GM23338 (cell line): Measurements from ENCODE around the gene OTP. TPM values are rescaled to one million over a fixed set of nuclear protein-coding genes. Genes with fewer than 3 reads are reported as not detected.

Experiments
- ATAC-seq: fragments of 200-7000 bp; cut with Tn5 transposase; 3 replicates; pipeline ENCODE4 v1.9.1; 2020
- DNase-seq: peaks from one replicate; pipeline ENCODE4 v3.0.0-alpha.2; 2015; ENCODE audit warnings: low spot score
- H2AFZ ChIP-seq: fragments of 200-600 bp; sonication (generic); 2 replicates; pipeline ENCODE4 v1.8.0; 2016; ENCODE audit warnings: antibody characterized with exemption, mild to moderate bottlenecking, moderate library complexity
- H3F3A ChIP-seq: fragments of 200-600 bp; sonication (generic); replicated peaks from 2 replicates; pipeline ENCODE4 v1.8.0; 2017; ENCODE audit warnings: antibody characterized with exemption, mixed run types, low read depth
- H3K27ac ChIP-seq: fragments of 200-600 bp; sonication (generic); 2 replicates; pipeline ENCODE4 v1.6.1; 2016; ENCODE audit warnings: low read depth
- H3K27me3 ChIP-seq: fragments of 200-600 bp; sonication (generic); 2 replicates; pipeline ENCODE4 v1.8.0; 2016; ENCODE audit warnings: mild to moderate bottlenecking, mixed run types, moderate library complexity; ENCODE audit not compliant: insufficient read depth
- H3K36me3 ChIP-seq: fragments of 200-600 bp; sonication (generic); 2 replicates; pipeline ENCODE4 v1.8.0; 2016; ENCODE audit warnings: mild to moderate bottlenecking; ENCODE audit not compliant: insufficient read depth
- H3K4me1 ChIP-seq: fragments of 200-600 bp; sonication (generic); 2 replicates; pipeline ENCODE4 v1.8.0; 2016; ENCODE audit warnings: mild to moderate bottlenecking, moderate library complexity; ENCODE audit not compliant: insufficient read depth
- H3K4me2 ChIP-seq: fragments of 200-600 bp; sonication (generic); 2 replicates; pipeline ENCODE4 v1.7.1; 2017; ENCODE audit warnings: mixed run types
- H3K4me3 ChIP-seq: fragments of 200-600 bp; sonication (generic); 2 replicates; pipeline ENCODE4 v1.6.1; 2016; ENCODE audit warnings: mixed run types
- H3K79me2 ChIP-seq: fragments of 200-600 bp; sonication (generic); replicated peaks from 2 replicates; pipeline ENCODE4 v1.8.0; 2017; ENCODE audit warnings: mild to moderate bottlenecking; ENCODE audit not compliant: insufficient read depth
- H3K9me2 ChIP-seq: fragments of 200-600 bp; sonication (generic); 2 replicates; pipeline ENCODE4 v1.8.0; 2017; ENCODE audit not compliant: insufficient read depth
- H4K20me1 ChIP-seq: fragments of 200-600 bp; sonication (generic); replicated peaks from 2 replicates; pipeline ENCODE4 v1.8.0; 2017; ENCODE audit warnings: mild to moderate bottlenecking; ENCODE audit not compliant: insufficient read depth
- H3K27ac Mint-ChIP-seq: 2 replicates; pipeline ENCODE4 v1.8.0; 2020; ENCODE audit warnings: inconsistent platforms, mild to moderate bottlenecking, moderate library complexity, mixed read lengths
- H3K27me3 Mint-ChIP-seq: 3 replicates; pipeline ENCODE4 v1.8.0; 2022; ENCODE audit warnings: low read depth, mild to moderate bottlenecking, moderate library complexity, mixed read lengths, inconsistent platforms; ENCODE audit not compliant: insufficient read depth, poor library complexity
- H3K36me3 Mint-ChIP-seq: 3 replicates; pipeline ENCODE4 v1.8.0; 2021; ENCODE audit warnings: low read depth, mild to moderate bottlenecking, inconsistent platforms, moderate library complexity, mixed read lengths
- H3K4me1 Mint-ChIP-seq: 3 replicates; pipeline ENCODE4 v1.8.0; 2020; ENCODE audit warnings: mild to moderate bottlenecking, inconsistent platforms, mixed read lengths
- H3K4me3 Mint-ChIP-seq: 3 replicates; pipeline ENCODE4 v1.8.0; 2021; ENCODE audit warnings: moderate library complexity, mild to moderate bottlenecking, inconsistent platforms, mixed read lengths
- H3K9me3 Mint-ChIP-seq: 3 replicates; pipeline ENCODE4 v1.8.0; 2020; ENCODE audit warnings: moderate library complexity, mild to moderate bottlenecking, inconsistent platforms, mixed read lengths
- CREB1 ChIP-seq: fragments of 250-450 bp; sonication (Bioruptor Pico); IDR thresholded peaks from 2 replicates; pipeline ENCODE4 v1.5.0; 2020; ENCODE audit warnings: low read depth, mild to moderate bottlenecking, moderate library complexity
- EZH2phosphoT487 ChIP-seq: fragments of 200-600 bp; sonication (generic); IDR thresholded peaks from one replicate; pipeline ENCODE4 v1.8.1; 2018; ENCODE audit warnings: antibody characterized with exemption; ENCODE audit not compliant: unreplicated experiment
- NANOG ChIP-seq: IDR thresholded peaks from 2 replicates; pipeline ENCODE4 v1.6.1; 2016; ENCODE audit warnings: antibody characterized with exemption, borderline replicate concordance
- POLR2AphosphoS5 ChIP-seq: IDR thresholded peaks from 2 replicates; pipeline ENCODE4 v1.6.1; 2016; ENCODE audit warnings: antibody characterized with exemption, low read depth
- ZNF114 ChIP-seq: fragments of 250-450 bp; sonication (Bioruptor Pico); IDR thresholded peaks from 2 replicates; pipeline ENCODE4 v1.5.0; 2020; ENCODE audit warnings: mild to moderate bottlenecking, moderate library complexity
- polyA plus RNA-seq: library from polyadenylated mRNA; unstranded; fragments of >200 nt; fragmentation: Nextera tagmentation; extraction: Ambion mirVana; gene quantifications from 2 replicates; pipeline ENCODE4 v1.2.1, GENCODE V29; 2016
- total RNA-seq: library from RNA; depleted of rRNA; stranded (reverse); fragments of >200 nt; shearing (Covaris generic); gene quantifications from 2 replicates; pipeline ENCODE4 v1.2.3, GENCODE V29; 2014
- TF ChIP-seq, protein P1 (sequence below), 2 experiments: fragments of 200-600 bp in 1 of 2; sonication (generic) in 1 of 2; conservative IDR thresholded peaks; 2 replicates each; pipeline versions ENCODE4 v1.5.1 to v1.6.1; 2016 to 2017; ENCODE audit warnings: antibody characterized with exemption in 2 of 2, low read depth in 2 of 2, mild to moderate bottlenecking in 2 of 2, moderate library complexity in 1 of 2
- TF ChIP-seq, protein P2 (sequence below): fragments of 250-450 bp; sonication (Bioruptor Pico); IDR thresholded peaks from 2 replicates; pipeline ENCODE4 v1.5.0; 2020; ENCODE audit warnings: mild to moderate bottlenecking, moderate library complexity
- TF ChIP-seq, protein P3 (sequence below): IDR thresholded peaks from 2 replicates; pipeline ENCODE4 v1.6.1; 2016; ENCODE audit warnings: antibody characterized with exemption

Gene OTP
- total and polyA plus RNA-seq, 2 experiments from 2014 or later = not detected

DNA sequence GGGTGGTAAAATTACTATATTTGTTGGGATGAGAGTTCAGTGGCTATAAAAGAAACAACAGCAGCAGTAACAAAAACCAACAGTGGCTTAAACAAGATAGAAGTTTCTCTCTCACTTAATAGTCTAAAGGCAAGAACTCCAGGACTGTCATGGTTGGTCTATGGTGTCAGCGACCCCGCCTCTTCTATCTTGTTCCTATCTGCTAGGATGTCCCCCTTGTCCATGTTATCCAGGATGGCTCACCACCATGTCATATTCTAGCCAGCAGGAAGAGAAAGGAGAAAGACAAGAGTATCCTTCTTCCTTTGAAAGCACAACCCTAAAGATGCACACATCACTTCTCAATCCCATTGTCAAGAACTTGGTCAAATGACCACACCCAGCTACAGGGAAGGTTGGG, 11.3 kb upstream of the OTP start:
- H3K4me3 ChIP-seq = no peak overlapping the region
- ATAC-seq = no peak
- Mint-ChIP-seq H3K4me3 (no peak overlapping the region), H3K27me3 (peaks cover 60% of the 10 kb centered on the region), H3K4me1 (peaks cover 2% of the 10 kb centered on the region), H3K9me3 (no peaks in the 10 kb centered on the region), H3K36me3 (no peaks in the 10 kb centered on the region), H3K27ac (no peak overlapping the region)
- no peaks in the 10 kb centered on the region; the same call in 1 of the 2 replicates for H3K9me2 ChIP-seq
- peaks cover 77% of the 10 kb centered on the region for H3K27me3 ChIP-seq
- H4K20me1 ChIP-seq = peaks cover 11% of the 10 kb centered on the region
- H3K4me2 ChIP-seq = no peak overlapping the region
- no peaks in the 10 kb centered on the region; the same call in 1 of the 2 replicates for H3F3A ChIP-seq
- no peak for DNase-seq
- no peak overlapping the region for H3K27ac ChIP-seq
- H3K4me1 ChIP-seq = peaks cover 6% of the 10 kb centered on the region
- no peak overlapping the region for H2AFZ ChIP-seq
- no peaks in the 10 kb centered on the region for H3K79me2 ChIP-seq
- TF ChIP-seq, protein P1, sequence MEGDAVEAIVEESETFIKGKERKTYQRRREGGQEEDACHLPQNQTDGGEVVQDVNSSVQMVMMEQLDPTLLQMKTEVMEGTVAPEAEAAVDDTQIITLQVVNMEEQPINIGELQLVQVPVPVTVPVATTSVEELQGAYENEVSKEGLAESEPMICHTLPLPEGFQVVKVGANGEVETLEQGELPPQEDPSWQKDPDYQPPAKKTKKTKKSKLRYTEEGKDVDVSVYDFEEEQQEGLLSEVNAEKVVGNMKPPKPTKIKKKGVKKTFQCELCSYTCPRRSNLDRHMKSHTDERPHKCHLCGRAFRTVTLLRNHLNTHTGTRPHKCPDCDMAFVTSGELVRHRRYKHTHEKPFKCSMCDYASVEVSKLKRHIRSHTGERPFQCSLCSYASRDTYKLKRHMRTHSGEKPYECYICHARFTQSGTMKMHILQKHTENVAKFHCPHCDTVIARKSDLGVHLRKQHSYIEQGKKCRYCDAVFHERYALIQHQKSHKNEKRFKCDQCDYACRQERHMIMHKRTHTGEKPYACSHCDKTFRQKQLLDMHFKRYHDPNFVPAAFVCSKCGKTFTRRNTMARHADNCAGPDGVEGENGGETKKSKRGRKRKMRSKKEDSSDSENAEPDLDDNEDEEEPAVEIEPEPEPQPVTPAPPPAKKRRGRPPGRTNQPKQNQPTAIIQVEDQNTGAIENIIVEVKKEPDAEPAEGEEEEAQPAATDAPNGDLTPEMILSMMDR (conservative IDR thresholded peaks at IDR 0.05; ENCODE audit: low read depth in 2 of 2) = no peak
- no peak for TF ChIP-seq CREB1 (CRISPR knock-in tag)
- TF ChIP-seq, protein P2, sequence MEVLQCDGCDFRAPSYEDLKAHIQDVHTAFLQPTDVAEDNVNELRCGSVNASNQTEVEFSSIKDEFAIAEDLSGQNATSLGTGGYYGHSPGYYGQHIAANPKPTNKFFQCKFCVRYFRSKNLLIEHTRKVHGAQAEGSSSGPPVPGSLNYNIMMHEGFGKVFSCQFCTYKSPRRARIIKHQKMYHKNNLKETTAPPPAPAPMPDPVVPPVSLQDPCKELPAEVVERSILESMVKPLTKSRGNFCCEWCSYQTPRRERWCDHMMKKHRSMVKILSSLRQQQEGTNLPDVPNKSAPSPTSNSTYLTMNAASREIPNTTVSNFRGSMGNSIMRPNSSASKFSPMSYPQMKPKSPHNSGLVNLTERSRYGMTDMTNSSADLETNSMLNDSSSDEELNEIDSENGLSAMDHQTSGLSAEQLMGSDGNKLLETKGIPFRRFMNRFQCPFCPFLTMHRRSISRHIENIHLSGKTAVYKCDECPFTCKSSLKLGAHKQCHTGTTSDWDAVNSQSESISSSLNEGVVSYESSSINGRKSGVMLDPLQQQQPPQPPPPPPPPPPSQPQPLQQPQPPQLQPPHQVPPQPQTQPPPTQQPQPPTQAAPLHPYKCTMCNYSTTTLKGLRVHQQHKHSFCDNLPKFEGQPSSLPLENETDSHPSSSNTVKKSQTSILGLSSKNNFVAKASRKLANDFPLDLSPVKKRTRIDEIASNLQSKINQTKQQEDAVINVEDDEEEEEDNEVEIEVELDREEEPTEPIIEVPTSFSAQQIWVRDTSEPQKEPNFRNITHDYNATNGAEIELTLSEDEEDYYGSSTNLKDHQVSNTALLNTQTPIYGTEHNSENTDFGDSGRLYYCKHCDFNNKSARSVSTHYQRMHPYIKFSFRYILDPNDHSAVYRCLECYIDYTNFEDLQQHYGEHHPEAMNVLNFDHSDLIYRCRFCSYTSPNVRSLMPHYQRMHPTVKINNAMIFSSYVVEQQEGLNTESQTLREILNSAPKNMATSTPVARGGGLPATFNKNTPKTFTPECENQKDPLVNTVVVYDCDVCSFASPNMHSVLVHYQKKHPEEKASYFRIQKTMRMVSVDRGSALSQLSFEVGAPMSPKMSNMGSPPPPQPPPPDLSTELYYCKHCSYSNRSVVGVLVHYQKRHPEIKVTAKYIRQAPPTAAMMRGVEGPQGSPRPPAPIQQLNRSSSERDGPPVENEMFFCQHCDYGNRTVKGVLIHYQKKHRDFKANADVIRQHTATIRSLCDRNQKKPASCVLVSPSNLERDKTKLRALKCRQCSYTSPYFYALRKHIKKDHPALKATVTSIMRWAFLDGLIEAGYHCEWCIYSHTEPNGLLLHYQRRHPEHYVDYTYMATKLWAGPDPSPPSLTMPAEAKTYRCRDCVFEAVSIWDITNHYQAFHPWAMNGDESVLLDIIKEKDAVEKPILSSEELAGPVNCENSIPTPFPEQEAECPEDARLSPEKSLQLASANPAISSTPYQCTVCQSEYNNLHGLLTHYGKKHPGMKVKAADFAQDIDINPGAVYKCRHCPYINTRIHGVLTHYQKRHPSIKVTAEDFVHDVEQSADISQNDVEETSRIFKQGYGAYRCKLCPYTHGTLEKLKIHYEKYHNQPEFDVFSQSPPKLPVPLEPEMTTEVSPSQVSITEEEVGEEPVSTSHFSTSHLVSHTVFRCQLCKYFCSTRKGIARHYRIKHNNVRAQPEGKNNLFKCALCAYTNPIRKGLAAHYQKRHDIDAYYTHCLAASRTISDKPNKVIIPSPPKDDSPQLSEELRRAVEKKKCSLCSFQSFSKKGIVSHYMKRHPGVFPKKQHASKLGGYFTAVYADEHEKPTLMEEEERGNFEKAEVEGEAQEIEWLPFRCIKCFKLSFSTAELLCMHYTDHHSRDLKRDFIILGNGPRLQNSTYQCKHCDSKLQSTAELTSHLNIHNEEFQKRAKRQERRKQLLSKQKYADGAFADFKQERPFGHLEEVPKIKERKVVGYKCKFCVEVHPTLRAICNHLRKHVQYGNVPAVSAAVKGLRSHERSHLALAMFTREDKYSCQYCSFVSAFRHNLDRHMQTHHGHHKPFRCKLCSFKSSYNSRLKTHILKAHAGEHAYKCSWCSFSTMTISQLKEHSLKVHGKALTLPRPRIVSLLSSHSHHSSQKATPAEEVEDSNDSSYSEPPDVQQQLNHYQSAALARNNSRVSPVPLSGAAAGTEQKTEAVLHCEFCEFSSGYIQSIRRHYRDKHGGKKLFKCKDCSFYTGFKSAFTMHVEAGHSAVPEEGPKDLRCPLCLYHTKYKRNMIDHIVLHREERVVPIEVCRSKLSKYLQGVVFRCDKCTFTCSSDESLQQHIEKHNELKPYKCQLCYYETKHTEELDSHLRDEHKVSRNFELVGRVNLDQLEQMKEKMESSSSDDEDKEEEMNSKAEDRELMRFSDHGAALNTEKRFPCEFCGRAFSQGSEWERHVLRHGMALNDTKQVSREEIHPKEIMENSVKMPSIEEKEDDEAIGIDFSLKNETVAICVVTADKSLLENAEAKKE (CRISPR knock-in tag) = no peak
- TF ChIP-seq, protein P3, sequence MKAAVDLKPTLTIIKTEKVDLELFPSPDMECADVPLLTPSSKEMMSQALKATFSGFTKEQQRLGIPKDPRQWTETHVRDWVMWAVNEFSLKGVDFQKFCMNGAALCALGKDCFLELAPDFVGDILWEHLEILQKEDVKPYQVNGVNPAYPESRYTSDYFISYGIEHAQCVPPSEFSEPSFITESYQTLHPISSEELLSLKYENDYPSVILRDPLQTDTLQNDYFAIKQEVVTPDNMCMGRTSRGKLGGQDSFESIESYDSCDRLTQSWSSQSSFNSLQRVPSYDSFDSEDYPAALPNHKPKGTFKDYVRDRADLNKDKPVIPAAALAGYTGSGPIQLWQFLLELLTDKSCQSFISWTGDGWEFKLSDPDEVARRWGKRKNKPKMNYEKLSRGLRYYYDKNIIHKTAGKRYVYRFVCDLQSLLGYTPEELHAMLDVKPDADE = no peak
- TF ChIP-seq NANOG = no peak
- no peak for TF ChIP-seq POLR2AphosphoS5
- TF ChIP-seq EZH2phosphoT487 = no peak
- no peak for TF ChIP-seq ZNF114 (CRISPR knock-in tag)
- H3K36me3 ChIP-seq = no peaks in the 10 kb centered on the region
